Naive B cell (primary cell): ENCODE results near the gene LEP. TPM values are rescaled to one million over a fixed set of nuclear protein-coding genes. Genes with fewer than 3 reads are reported as not detected.

ENCODE experiments used
- ATAC-seq, 2 donors: fragments of 150-1000 bp; cut with Tn5 transposase; 2 replicates each; pipeline ENCODE4 v1.10.0; 2021; ENCODE audit warnings: low read depth in 2 of 2, mild to moderate bottlenecking in 2 of 2, moderate library complexity in 2 of 2
- DNase-seq: peaks from one replicate; pipeline ENCODE4 v3.0.0; 2022
- H3K27ac Mint-ChIP-seq, 6 donors: one replicate each; pipeline ENCODE4 v1.8.0; 2020 to 2022; ENCODE audit warnings: mild to moderate bottlenecking in 6 of 6, mixed read lengths in 6 of 6, moderate library complexity in 5 of 6, inconsistent platforms in 2 of 6
- H3K27me3 Mint-ChIP-seq, 3 donors: one replicate each; pipeline ENCODE4 v1.8.0; 2021 to 2022; ENCODE audit warnings: mixed read lengths in 3 of 3, mild to moderate bottlenecking in 1 of 3
- H3K36me3 Mint-ChIP-seq, 2 donors: one replicate each; pipeline ENCODE4 v1.8.0; 2020 to 2022; ENCODE audit warnings: mixed read lengths in 2 of 2, inconsistent platforms in 1 of 2, mild to moderate bottlenecking in 1 of 2
- H3K4me1 Mint-ChIP-seq, 3 donors: one replicate each; pipeline ENCODE4 v1.8.0; 2020 to 2022; ENCODE audit warnings: mixed read lengths in 3 of 3, inconsistent platforms in 1 of 3, mild to moderate bottlenecking in 1 of 3, moderate library complexity in 1 of 3
- H3K4me3 Mint-ChIP-seq, 8 donors: one replicate each; pipeline ENCODE4 v1.8.0; 2020 to 2022; ENCODE audit warnings: mild to moderate bottlenecking in 8 of 8, mixed read lengths in 8 of 8, moderate library complexity in 8 of 8, inconsistent platforms in 2 of 8
- H3K9me3 Mint-ChIP-seq, 7 donors: one replicate each; pipeline ENCODE4 v1.8.0; 2020 to 2022; ENCODE audit warnings: mixed read lengths in 7 of 7, mild to moderate bottlenecking in 5 of 7, inconsistent platforms in 2 of 7, moderate library complexity in 1 of 7
- polyA plus RNA-seq, 6 donors: library from polyadenylated mRNA; unstranded; fragments of 300-500 nt; fragmentation: Illumina TruSeq; gene quantifications; one replicate each; pipeline ENCODE4 v1.2.3, GENCODE V29; 2021; ENCODE audit warnings: low read depth in 6 of 6

The LEP gene
- polyA plus RNA-seq, 6 donors from 2014 or later, result not detected

GRCh38 chr7:128262273-128263028 is 21.4 kb downstream of the LEP start:
- no peaks in the 10 kb centered on the region for H3K4me1 Mint-ChIP-seq
- peaks cover 13 to 27% (median 21%) of the 10 kb centered on the region in 3 donors for H3K27me3 Mint-ChIP-seq
- no peaks in the 10 kb centered on the region for H3K36me3 Mint-ChIP-seq
- peak overlapping the region in 1 of 6 donors; percentile 32 for H3K27ac Mint-ChIP-seq
- peaks cover 0 to 2% (median 0%) of the 10 kb centered on the region in 7 donors for H3K9me3 Mint-ChIP-seq
- no peak overlapping the region for H3K4me3 Mint-ChIP-seq
- ATAC-seq (no peak), DNase-seq (no peak)

- Mint-ChIP-seq H3K36me3 (no peaks in the 10 kb centered on the region), H3K4me3 (no peak overlapping the region), H3K9me3 (peaks cover 0 to 2% (median 0%) of the 10 kb centered on the region in 7 donors), H3K27ac (no peak overlapping the region), H3K4me1 (no peaks in the 10 kb centered on the region), H3K27me3 (peaks cover 16 to 37% (median 25%) of the 10 kb centered on the region in 3 donors)
- ATAC-seq (no peak), DNase-seq (no peak)
Measured at GRCh38 chr7:128263420-128263819, 22.3 kb downstream of the LEP start.

GRCh38 chr7:128264477-128264876 is 23.4 kb downstream of the LEP start:
- H3K27me3 Mint-ChIP-seq, result peaks cover 24 to 42% (median 36%) of the 10 kb centered on the region in 3 donors
- no peaks in the 10 kb centered on the region for H3K36me3 Mint-ChIP-seq
- no peaks in the 10 kb centered on the region for H3K4me1 Mint-ChIP-seq
- no peak for DNase-seq
- peaks cover 0 to 2% (median 0%) of the 10 kb centered on the region in 7 donors for H3K9me3 Mint-ChIP-seq
- no peak for ATAC-seq
- H3K27ac Mint-ChIP-seq, result no peak overlapping the region
- no peak overlapping the region for H3K4me3 Mint-ChIP-seq

- no peaks in the 10 kb centered on the region for H3K4me1 Mint-ChIP-seq
- H3K4me3 Mint-ChIP-seq, result no peak overlapping the region
- DNase-seq (no peak), ATAC-seq (no peak)
- H3K27ac Mint-ChIP-seq, result no peak overlapping the region
- H3K27me3 Mint-ChIP-seq, result peaks cover 27 to 51% (median 43%) of the 10 kb centered on the region in 3 donors
- H3K9me3 Mint-ChIP-seq, result peaks cover 0 to 6% (median 2%) of the 10 kb centered on the region in 7 donors
- H3K36me3 Mint-ChIP-seq, result no peaks in the 10 kb centered on the region
Measured at GRCh38 chr7:128265156-128265905, 24.3 kb downstream of the LEP start.

GRCh38 chr7:128265906-128266300 is 24.8 kb downstream of the LEP start:
- Mint-ChIP-seq H3K4me1 (no peaks in the 10 kb centered on the region), H3K36me3 (no peaks in the 10 kb centered on the region), H3K4me3 (no peak overlapping the region), H3K27ac (no peak overlapping the region), H3K9me3 (peaks cover 0 to 6% (median 2%) of the 10 kb centered on the region in 7 donors), H3K27me3 (peaks cover 27 to 55% (median 47%) of the 10 kb centered on the region in 3 donors)
- ATAC-seq (no peak), DNase-seq (no peak)

GRCh38 chr7:128266529-128266882 is 25.4 kb downstream of the LEP start:
- peaks cover 0 to 6% (median 2%) of the 10 kb centered on the region in 7 donors for H3K9me3 Mint-ChIP-seq
- no peaks in the 10 kb centered on the region for H3K36me3 Mint-ChIP-seq
- no peak overlapping the region for H3K27ac Mint-ChIP-seq
- ATAC-seq (no peak), DNase-seq (no peak)
- peaks cover 27 to 61% (median 52%) of the 10 kb centered on the region in 3 donors for H3K27me3 Mint-ChIP-seq
- no peak overlapping the region for H3K4me3 Mint-ChIP-seq
- peaks cover 0 to 4% (median 0%) of the 10 kb centered on the region in 3 donors for H3K4me1 Mint-ChIP-seq

GRCh38 chr7:128266883-128267594 is 26.0 kb downstream of the LEP start:
- ATAC-seq (no peak), DNase-seq (no peak)
- Mint-ChIP-seq H3K9me3 (peaks cover 0 to 4% (median 2%) of the 10 kb centered on the region in 7 donors), H3K36me3 (no peaks in the 10 kb centered on the region), H3K27me3 (peaks cover 27 to 57% (median 54%) of the 10 kb centered on the region in 3 donors), H3K4me1 (peaks cover 0 to 4% (median 0%) of the 10 kb centered on the region in 3 donors), H3K4me3 (peak overlapping the region in 1 of 8 donors; percentile 74), H3K27ac (no peak overlapping the region)

- Mint-ChIP-seq H3K27ac (no peak overlapping the region), H3K4me3 (peak overlapping the region in 1 of 8 donors; percentile 74), H3K36me3 (no peaks in the 10 kb centered on the region), H3K4me1 (peaks cover 0 to 4% (median 0%) of the 10 kb centered on the region in 3 donors), H3K27me3 (peaks cover 31 to 62% (median 59%) of the 10 kb centered on the region in 3 donors), H3K9me3 (peaks cover 0 to 4% (median 2%) of the 10 kb centered on the region in 7 donors)
- DNase-seq, result no peak
- no peak for ATAC-seq
Measured at GRCh38 chr7:128267595-128267924, 26.5 kb downstream of the LEP start.

GRCh38 chr7:128268233-128268632 is 27.2 kb downstream of the LEP start:
- Mint-ChIP-seq H3K27ac (no peak overlapping the region), H3K4me1 (peaks cover 0 to 4% (median 0%) of the 10 kb centered on the region in 3 donors), H3K36me3 (no peaks in the 10 kb centered on the region), H3K9me3 (peaks cover 0 to 4% (median 2%) of the 10 kb centered on the region in 7 donors), H3K4me3 (no peak overlapping the region), H3K27me3 (peaks cover 30 to 63% (median 58%) of the 10 kb centered on the region in 3 donors)
- DNase-seq (no peak), ATAC-seq (no peak)

GRCh38 chr7:128270826-128271272 is 29.8 kb downstream of the LEP start:
- ATAC-seq (no peak), DNase-seq (no peak)
- Mint-ChIP-seq H3K9me3 (peaks cover 0 to 7% (median 1%) of the 10 kb centered on the region in 7 donors), H3K36me3 (peaks cover 0 to 7% of the 10 kb centered on the region in 2 donors), H3K4me1 (peaks cover 0 to 4% (median 0%) of the 10 kb centered on the region in 3 donors), H3K27ac (no peak overlapping the region), H3K27me3 (peaks cover 21 to 68% (median 63%) of the 10 kb centered on the region in 3 donors), H3K4me3 (peak overlapping the region in 1 of 8 donors; percentile 6)

- H3K4me3 Mint-ChIP-seq, result peak overlapping the region in 1 of 8 donors; percentile 42
- H3K4me1 Mint-ChIP-seq, result peaks cover 0 to 4% (median 0%) of the 10 kb centered on the region in 3 donors
- peaks cover 21 to 67% (median 64%) of the 10 kb centered on the region in 3 donors for H3K27me3 Mint-ChIP-seq
- DNase-seq (no peak), ATAC-seq (no peak)
- peaks cover 0 to 7% (median 4%) of the 10 kb centered on the region in 7 donors for H3K9me3 Mint-ChIP-seq
- H3K36me3 Mint-ChIP-seq, result peaks cover 0 to 7% of the 10 kb centered on the region in 2 donors
- no peak overlapping the region for H3K27ac Mint-ChIP-seq
Measured at GRCh38 chr7:128271471-128271941, 30.4 kb downstream of the LEP start.

- Mint-ChIP-seq H3K9me3 (peaks cover 0 to 7% (median 4%) of the 10 kb centered on the region in 7 donors), H3K4me3 (no peak overlapping the region), H3K4me1 (peaks cover 0 to 4% (median 0%) of the 10 kb centered on the region in 3 donors), H3K27me3 (peaks cover 21 to 62% (median 59%) of the 10 kb centered on the region in 3 donors), H3K27ac (no peak overlapping the region), H3K36me3 (peaks cover 0 to 7% of the 10 kb centered on the region in 2 donors)
- ATAC-seq, result no peak
- no peak for DNase-seq
Measured at GRCh38 chr7:128271942-128272481, 30.9 kb downstream of the LEP start.
